Adrenal gland (tissue), 12 donors: Measurements from ENCODE around the gene LYAR. TPM values are rescaled to one million over a fixed set of nuclear protein-coding genes. Genes with fewer than 3 reads are reported as not detected.
"Not testable (repeated sequence)": the region's sequence is repeated elsewhere in the genome, so short reads cannot be mapped to it uniquely, and the experiment has no call there.

Source experiments
- DNase-seq, 7 donors: peaks; one replicate each; pipeline ENCODE4 v3.0.0-alpha.2; 2019 to 2020
- H3K27ac ChIP-seq, 5 donors: fragments of 200-600 bp; sonication (generic) in 4 of 5; 1 replicate in 3 of 5; 2 replicates in 2 of 5; pipeline versions ENCODE4 v1.5.1 to v1.8.0; 2016 to 2020; ENCODE audit warnings: mild to moderate bottlenecking in 1 of 5
- H3K27me3 ChIP-seq: fragments of 200-600 bp; 2 replicates; pipeline ENCODE4 v1.8.0; 2021
- H3K36me3 ChIP-seq, 2 donors: fragments of 200-600 bp; replicated peaks in 1 of 2; 1 replicate in 1 of 2; 2 replicates in 1 of 2; pipeline versions ENCODE4 v1.5.1 to v1.8.0; 2018 to 2022
- H3K4me1 ChIP-seq, 2 donors: fragments of 200-600 bp; replicated peaks in 1 of 2; 1 replicate in 1 of 2; 2 replicates in 1 of 2; pipeline versions ENCODE4 v1.5.1 to v1.8.0; 2018 to 2021
- H3K4me3 ChIP-seq, 4 donors: fragments of 200-600 bp; sonication (generic) in 3 of 4; one replicate each; pipeline ENCODE4 v1.5.1; 2016 to 2018
- H3K9me3 ChIP-seq, 3 donors: fragments of 200-600 bp; sonication (generic) in 1 of 3; replicated peaks in 1 of 3; 1 replicate in 2 of 3; 2 replicates in 1 of 3; pipeline versions ENCODE4 v1.5.1 to v1.8.0; 2016 to 2021
- POLR2A ChIP-seq, 2 donors: fragments of 450-650 bp; IDR thresholded peaks; one replicate each; pipeline ENCODE4 v1.6.1; 2017; ENCODE audit warnings: antibody characterized with exemption in 2 of 2, mild to moderate bottlenecking in 2 of 2, moderate library complexity in 1 of 2
- WGBS, 4 donors: extraction: QIAGEN DNeasy Blood & Tissue Kit in 2 of 4; methylation state at CpG; one replicate each; pipeline versions ENCODE4 v1.1.5 to v1.1.7; 2013 to 2017; 5-methylcytosine and 5-hydroxymethylcytosine counted together
- intact Hi-C, 2 donors: fragments of 100-400 bp; cut with DNase I; formaldehyde crosslinking; loops; one replicate each; pipeline versions ENCODE4 v1.14.1 to v1.15.0; 2022 to 2023
- polyA plus RNA-seq, 3 donors: library from polyadenylated mRNA; stranded (reverse); fragments of 200-250 nt in 2 of 3; fragments of 350-450 nt in 1 of 3; fragmentation: Illumina TruSeq in 1 of 3; extraction: RNeasy Lipid Tissue Mini Kit (QIAGEN cat#74804) in 1 of 3; gene quantifications; one replicate each; pipeline ENCODE4 v1.2.3, GENCODE V29; 2013 to 2014
- total RNA-seq, 9 donors: library from RNA; depleted of rRNA in 4 of 9; stranded (reverse); fragments of >200 nt in 4 of 9; fragments of 120-200 nt in 1 of 9; fragmentation: NEBNext Ultra II Directional in 1 of 9; extraction: Animal tissue kit (Norgen Biotek cat#: 25700) in 1 of 9; gene quantifications; one replicate each; pipeline versions ENCODE4 v1.1.0 to v1.2.4, GENCODE V29; 2013 to 2023
- TF ChIP-seq, protein P1 (sequence below), 6 experiments: fragments of 450-650 bp in 4 of 6; fragments of 200-600 bp in 2 of 6; sonication (generic) in 1 of 6; IDR thresholded peaks; 1 replicate in 5 of 6; 2 replicates in 1 of 6; pipeline versions ENCODE4 v1.5.1 to v1.8.0; 2016 to 2021; ENCODE audit warnings: antibody characterized with exemption in 6 of 6, mild to moderate bottlenecking in 2 of 6, moderate library complexity in 1 of 6
- donor health status: healthy with polysubstance abuse.
- donor health status: Bipolar disorder and iron deficiency.
- donor health status: DM: yes; HTN: yes; CAD: no.
- donor health status: DM: no; HTN: no; CAD: no.
- donor health status: DM: no; HTN: no; CAD: no.
- donor health status: DM: yes; HTN: yes; CAD: no.

The LYAR gene
- total and polyA plus RNA-seq, 12 donors, result 5.1 to 30.1 (median 9.0) TPM

DNA sequence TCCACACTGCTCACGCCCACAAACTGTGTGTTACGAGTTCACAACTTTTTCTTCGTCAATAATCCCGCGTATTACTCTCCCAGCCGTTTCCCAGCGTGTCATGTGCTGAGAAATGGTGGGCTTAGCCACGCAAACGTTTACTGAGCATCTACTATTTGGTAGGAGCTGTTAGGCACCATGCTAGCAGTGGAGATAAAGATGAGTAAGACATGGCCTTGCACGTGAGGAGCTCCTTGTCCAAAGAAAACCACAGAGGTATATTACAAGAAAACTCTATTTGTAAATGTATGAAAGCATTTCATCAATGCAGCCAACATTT is 41.1 kb downstream of the LYAR start:
- no peak for DNase-seq
- no peaks in the 10 kb centered on the region for H3K27me3 ChIP-seq
- TF ChIP-seq, protein P1, sequence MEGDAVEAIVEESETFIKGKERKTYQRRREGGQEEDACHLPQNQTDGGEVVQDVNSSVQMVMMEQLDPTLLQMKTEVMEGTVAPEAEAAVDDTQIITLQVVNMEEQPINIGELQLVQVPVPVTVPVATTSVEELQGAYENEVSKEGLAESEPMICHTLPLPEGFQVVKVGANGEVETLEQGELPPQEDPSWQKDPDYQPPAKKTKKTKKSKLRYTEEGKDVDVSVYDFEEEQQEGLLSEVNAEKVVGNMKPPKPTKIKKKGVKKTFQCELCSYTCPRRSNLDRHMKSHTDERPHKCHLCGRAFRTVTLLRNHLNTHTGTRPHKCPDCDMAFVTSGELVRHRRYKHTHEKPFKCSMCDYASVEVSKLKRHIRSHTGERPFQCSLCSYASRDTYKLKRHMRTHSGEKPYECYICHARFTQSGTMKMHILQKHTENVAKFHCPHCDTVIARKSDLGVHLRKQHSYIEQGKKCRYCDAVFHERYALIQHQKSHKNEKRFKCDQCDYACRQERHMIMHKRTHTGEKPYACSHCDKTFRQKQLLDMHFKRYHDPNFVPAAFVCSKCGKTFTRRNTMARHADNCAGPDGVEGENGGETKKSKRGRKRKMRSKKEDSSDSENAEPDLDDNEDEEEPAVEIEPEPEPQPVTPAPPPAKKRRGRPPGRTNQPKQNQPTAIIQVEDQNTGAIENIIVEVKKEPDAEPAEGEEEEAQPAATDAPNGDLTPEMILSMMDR (IDR thresholded peaks at IDR 0.05), result no peak
- 13 to 30% (median 20%) methylated on average over 10 of the region's 10 CpGs for WGBS, 4 donors
- H3K9me3 ChIP-seq, result no peaks in the 10 kb centered on the region
- peaks cover 0 to 12% of the 10 kb centered on the region in 2 donors for H3K36me3 ChIP-seq
- peak overlapping the region; percentile 88 to 96 (median 93) for H3K27ac ChIP-seq
- intact Hi-C loops, result no loop called here
- peaks cover 4 to 19% of the 10 kb centered on the region in 2 donors for H3K4me1 ChIP-seq
- peak overlapping the region in 3 of 4 donors; percentile 24 to 89 (median 62) for H3K4me3 ChIP-seq

DNA sequence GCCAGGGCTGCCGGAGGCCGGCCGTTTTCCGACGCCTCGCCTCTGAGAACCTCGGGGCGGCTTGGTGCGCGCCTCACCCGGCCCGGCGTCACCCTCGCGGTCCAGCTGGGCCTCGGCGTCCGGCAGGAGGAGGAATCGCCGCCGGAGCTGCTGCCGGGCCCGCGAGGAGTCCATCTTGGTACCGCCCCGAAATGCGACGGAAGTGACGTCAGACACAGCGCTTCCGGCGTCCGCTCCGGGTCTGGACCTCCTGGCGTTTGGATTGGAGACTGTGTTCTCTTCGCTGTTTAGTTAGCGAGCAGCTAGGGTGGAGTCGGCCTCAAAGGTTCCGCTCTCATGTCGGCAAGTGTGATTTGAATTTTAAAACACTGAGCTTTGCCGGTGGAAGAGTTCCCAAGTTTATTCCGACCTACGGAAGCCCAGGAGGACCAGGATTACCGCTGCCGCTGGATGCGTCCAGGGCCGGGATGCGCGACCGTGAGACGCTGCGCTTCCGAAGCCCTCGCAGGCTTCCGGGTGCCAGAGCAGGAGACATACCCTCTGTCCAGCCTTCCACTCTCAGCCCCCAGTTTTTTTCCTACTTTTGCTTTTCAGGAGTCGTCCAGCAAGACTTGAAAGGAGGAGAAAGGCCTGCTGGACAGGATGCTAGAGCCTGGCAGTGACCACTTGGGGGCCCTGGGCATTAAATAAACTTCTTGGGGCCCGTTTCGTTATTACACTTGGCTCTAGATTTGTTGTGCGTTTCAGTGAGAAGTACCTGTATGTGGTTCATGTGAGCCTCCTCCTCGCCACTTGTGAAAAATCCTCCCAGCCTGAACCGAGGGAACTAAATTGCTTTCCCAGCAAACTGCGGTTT is 41.7 kb downstream of the LYAR start, which contains the start of gene TMEM128:
Gene TMEM128, minus strand, starts transcription at position 195 of the 856 bp plus-strand sequence. Its CDS starts 21 bp downstream, at position 174.
- WGBS, 4 donors, result 1 to 4% (median 2%) methylated on average over 19 to 62 of the region's 62 CpGs
- Histone ChIP-seq H3K9me3 (no peaks in the 10 kb centered on the region), H3K4me3 (peak within 1 kb of the TSS; percentile 24 to 99 (median 76)), H3K27ac (peak within 1 kb of the TSS; percentile 88 to 96 (median 93)), H3K4me1 (peaks cover 4 to 19% of the 10 kb centered on the region in 2 donors), H3K27me3 (no peaks in the 10 kb centered on the region), H3K36me3 (peaks cover 0 to 16% of the 10 kb centered on the region in 2 donors)
- intact Hi-C loops, result no loop called here
- TF ChIP-seq, protein P1 (IDR thresholded peaks at IDR 0.05), result peak in 5 of 6 experiments; percentile 22 to 50 (median 30)
- TF ChIP-seq POLR2A (IDR thresholded peaks at IDR 0.05), result peak; percentile 54 to 77
- peak; percentile 92 to 97 (median 93) for DNase-seq

DNA sequence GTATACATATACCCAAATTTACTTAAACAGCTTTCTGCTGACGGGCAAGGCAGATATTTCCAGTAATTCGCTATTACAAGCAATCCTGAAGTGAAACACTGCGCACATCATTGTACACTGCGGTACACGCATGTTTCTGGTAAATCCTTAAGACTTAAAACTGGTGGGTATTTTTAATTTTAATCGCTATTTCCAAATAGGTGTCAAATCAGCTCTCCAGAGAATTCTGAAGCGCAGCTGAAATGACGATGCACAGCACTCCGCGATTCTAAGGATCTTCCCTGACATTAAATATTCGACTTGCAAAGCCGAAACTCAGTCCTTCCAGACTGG is 42.3 kb downstream of the LYAR start:
- DNase-seq, result no peak
- 0 to 1% (median 1%) methylated on average over 12 of the region's 12 CpGs for WGBS, 4 donors
- Histone ChIP-seq H3K27ac (peak overlapping the region; percentile 88 to 96 (median 93)), H3K27me3 (no peaks in the 10 kb centered on the region), H3K9me3 (no peaks in the 10 kb centered on the region), H3K36me3 (peaks cover 0 to 16% of the 10 kb centered on the region in 2 donors), H3K4me1 (peaks cover 4 to 15% of the 10 kb centered on the region in 2 donors), H3K4me3 (peak overlapping the region; percentile 24 to 99 (median 76))
- intact Hi-C loops, result no loop called here
- TF ChIP-seq POLR2A (IDR thresholded peaks at IDR 0.05), result no peak
- TF ChIP-seq, protein P1 (IDR thresholded peaks at IDR 0.05), result no peak

DNA sequence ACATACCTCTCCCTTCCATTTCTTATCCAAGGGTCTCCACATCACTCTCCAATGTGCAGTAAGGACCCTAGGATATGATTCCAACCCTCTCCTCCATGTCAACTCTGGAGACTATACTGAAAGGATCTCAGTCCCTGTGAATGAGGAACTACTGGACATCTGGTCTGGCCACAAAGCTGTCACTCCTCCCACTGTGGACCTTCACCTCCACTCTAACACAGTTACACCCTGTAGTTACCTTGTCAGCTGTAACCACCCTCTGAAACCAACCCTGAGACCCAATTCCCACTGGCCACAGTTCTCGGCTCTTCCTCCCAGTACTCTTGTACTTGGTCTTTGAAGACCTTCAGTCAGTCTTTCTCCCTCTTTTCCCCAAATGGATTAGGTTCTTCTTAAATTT is 44.8 kb downstream of the LYAR start:
- Histone ChIP-seq H3K9me3 (no peaks in the 10 kb centered on the region), H3K4me3 (no peak overlapping the region), H3K27ac (no peak overlapping the region), H3K27me3 (no peaks in the 10 kb centered on the region), H3K36me3 (peaks cover 0 to 29% of the 10 kb centered on the region in 2 donors), H3K4me1 (peaks cover 4 to 15% of the 10 kb centered on the region in 2 donors)
- DNase-seq, result no peak
- TF ChIP-seq POLR2A (IDR thresholded peaks at IDR 0.05), result no peak
- TF ChIP-seq, protein P1 (IDR thresholded peaks at IDR 0.05), result no peak
- intact Hi-C loops, result no loop called here
- 94 to 100% (median 96%) methylated on average over 1 of the region's 1 CpG for WGBS, 4 donors

DNA sequence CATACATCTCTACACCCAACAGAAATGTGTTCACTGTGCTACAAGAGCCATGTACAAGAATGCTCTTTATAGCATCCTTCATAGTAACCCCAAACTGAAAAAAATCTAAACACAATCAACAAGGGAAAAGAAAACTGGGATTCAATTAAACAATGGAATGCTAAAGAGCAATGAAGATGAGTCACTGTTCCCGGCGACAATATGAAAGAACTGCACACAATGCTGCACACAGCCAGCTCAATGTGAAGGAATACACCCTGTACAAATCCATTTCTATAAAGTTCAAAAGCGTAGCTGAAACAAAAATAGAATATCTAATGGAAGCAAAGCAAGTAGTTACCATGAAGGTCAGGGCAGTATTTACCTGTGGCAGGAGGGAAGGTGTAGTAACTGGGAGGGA is 50.4 kb downstream of the LYAR start:
- intact Hi-C loops, H3K27ac ChIP-seq, H3K4me3 ChIP-seq, DNase-seq, H3K27me3 ChIP-seq, H3K4me1 ChIP-seq, H3K9me3 ChIP-seq: not testable (repeated sequence)
- H3K36me3 ChIP-seq, result peaks cover 0 to 51% of the 10 kb centered on the region in 2 donors
- 85 to 92% (median 87%) methylated on average over 3 of the region's 3 CpGs for WGBS, 4 donors
